IPS-20b (cell line): ENCODE data around the gene HIF1A.
"Not testable (repeated sequence)": the region's sequence is repeated elsewhere in the genome, so short reads cannot be mapped to it uniquely, and the experiment has no call there.

Experiments used
- H3K27ac ChIP-seq: one replicate; pipeline ENCODE4 v1.5.1; 2013; ENCODE audit warnings: low read length
- H3K27me3 ChIP-seq: 2 replicates; pipeline ENCODE4 v1.6.1; 2013; ENCODE audit warnings: mild to moderate bottlenecking, low read length, inconsistent platforms; ENCODE audit not compliant: insufficient read depth
- H3K36me3 ChIP-seq: 2 replicates; pipeline ENCODE4 v1.6.1; 2013; ENCODE audit warnings: low read depth, mild to moderate bottlenecking, inconsistent platforms, low read length, moderate library complexity; ENCODE audit not compliant: insufficient read depth
- H3K4me1 ChIP-seq: 2 replicates; pipeline ENCODE4 v1.6.1; 2013; ENCODE audit warnings: mild to moderate bottlenecking, control low read depth, inconsistent platforms, low read length, moderate library complexity; ENCODE audit not compliant: insufficient read depth
- H3K4me3 ChIP-seq: 2 replicates; pipeline ENCODE4 v1.5.1; 2013; ENCODE audit warnings: mild to moderate bottlenecking, low read length, inconsistent platforms
- H3K9ac ChIP-seq: 2 replicates; pipeline ENCODE4 v1.6.1; 2013; ENCODE audit warnings: low read depth, mild to moderate bottlenecking, inconsistent platforms, low read length, moderate library complexity
- H3K9me3 ChIP-seq: 2 replicates; pipeline ENCODE4 v1.6.1; 2013; ENCODE audit warnings: mild to moderate bottlenecking, low read depth, low read length, inconsistent platforms; ENCODE audit not compliant: insufficient read depth

The HIF1A gene

GRCh38 chr14:61699027-61699426 lies 3.7 kb downstream of the HIF1A start:
- Histone ChIP-seq H3K27me3 (no peaks in the 10 kb centered on the region), H3K4me1 (peaks cover 32% of the 10 kb centered on the region), H3K4me3 (peak overlapping the region; percentile 95), H3K27ac (no peak overlapping the region), H3K9me3 (no peaks in the 10 kb centered on the region), H3K36me3 (no peaks in the 10 kb centered on the region; the same call in 1 of the 2 replicates), H3K9ac (peak overlapping the region; percentile 99; the same call in 1 of the 2 replicates)

GRCh38 chr14:61700104-61700886 lies 5.0 kb downstream of the HIF1A start:
- Histone ChIP-seq H3K4me3 (peak overlapping the region; percentile 28), H3K9me3 (no peaks in the 10 kb centered on the region), H3K9ac (no peak overlapping the region), H3K4me1 (peaks cover 24% of the 10 kb centered on the region), H3K27ac (no peak overlapping the region), H3K36me3 (no peaks in the 10 kb centered on the region; the same call in 1 of the 2 replicates), H3K27me3 (no peaks in the 10 kb centered on the region)

- Histone ChIP-seq H3K27me3 (no peaks in the 10 kb centered on the region), H3K36me3 (no peaks in the 10 kb centered on the region), H3K4me1 (peaks cover 24% of the 10 kb centered on the region), H3K9me3 (no peaks in the 10 kb centered on the region), H3K27ac (no peak overlapping the region), H3K4me3 (no peak overlapping the region), H3K9ac (no peak overlapping the region)
These were observed 6.6 kb downstream of the HIF1A start for GRCh38 chr14:61701946-61702345.

GRCh38 chr14:61703342-61704129 lies 8.2 kb downstream of the HIF1A start:
- H3K27me3 ChIP-seq = no peaks in the 10 kb centered on the region
- H3K4me3 ChIP-seq = no peak overlapping the region
- no peak overlapping the region for H3K9ac ChIP-seq
- no peaks in the 10 kb centered on the region for H3K36me3 ChIP-seq
- H3K27ac ChIP-seq = no peak overlapping the region
- H3K4me1 ChIP-seq = peaks cover 19% of the 10 kb centered on the region
- H3K9me3 ChIP-seq = no peaks in the 10 kb centered on the region

- Histone ChIP-seq H3K4me3 (no peak overlapping the region), H3K9me3 (no peaks in the 10 kb centered on the region), H3K36me3 (no peaks in the 10 kb centered on the region), H3K27me3 (no peaks in the 10 kb centered on the region), H3K27ac (no peak overlapping the region), H3K4me1 (peaks cover 12% of the 10 kb centered on the region; the same call in 1 of the 2 replicates), H3K9ac (no peak overlapping the region)
These were observed 9.2 kb downstream of the HIF1A start for GRCh38 chr14:61704554-61704953.

- Histone ChIP-seq H3K27ac (no peak overlapping the region), H3K4me1 (peaks cover 14% of the 10 kb centered on the region; the same call in 1 of the 2 replicates), H3K36me3 (no peaks in the 10 kb centered on the region), H3K9ac (no peak overlapping the region), H3K9me3 (no peaks in the 10 kb centered on the region), H3K27me3 (no peaks in the 10 kb centered on the region), H3K4me3 (no peak overlapping the region)
These were observed 9.7 kb downstream of the HIF1A start for GRCh38 chr14:61705017-61705416.

GRCh38 chr14:61706096-61706690 lies 10.9 kb downstream of the HIF1A start:
- no peak overlapping the region for H3K9ac ChIP-seq
- H3K4me3 ChIP-seq = no peak overlapping the region
- H3K27me3 ChIP-seq = no peaks in the 10 kb centered on the region
- peaks cover 13% of the 10 kb centered on the region; the same call in 1 of the 2 replicates for H3K4me1 ChIP-seq
- H3K9me3 ChIP-seq = no peaks in the 10 kb centered on the region
- no peak overlapping the region for H3K27ac ChIP-seq
- no peaks in the 10 kb centered on the region for H3K36me3 ChIP-seq

- H3K4me1 ChIP-seq = peaks cover 27% of the 10 kb centered on the region
- H3K36me3 ChIP-seq, H3K27ac ChIP-seq: not testable (repeated sequence)
These were observed 12.5 kb downstream of the HIF1A start for GRCh38 chr14:61707774-61708173.

GRCh38 chr14:61708693-61709092 lies 13.4 kb downstream of the HIF1A start:
- H3K9me3 ChIP-seq, H3K9ac ChIP-seq, H3K27ac ChIP-seq, H3K4me3 ChIP-seq, H3K36me3 ChIP-seq, H3K27me3 ChIP-seq: not testable (repeated sequence)
- peaks cover 33% of the 10 kb centered on the region for H3K4me1 ChIP-seq

More at GRCh38 chr14:61707774-61708173, 12.5 kb downstream of the HIF1A start:
- H3K9me3 ChIP-seq, H3K4me3 ChIP-seq, H3K27me3 ChIP-seq, H3K9ac ChIP-seq: not testable (repeated sequence)

- Histone ChIP-seq H3K9me3 (no peaks in the 10 kb centered on the region), H3K27me3 (no peaks in the 10 kb centered on the region), H3K27ac (no peak overlapping the region), H3K36me3 (no peaks in the 10 kb centered on the region), H3K9ac (no peak overlapping the region), H3K4me1 (peaks cover 36% of the 10 kb centered on the region), H3K4me3 (no peak overlapping the region)
These were observed 15.8 kb downstream of the HIF1A start for GRCh38 chr14:61710853-61711817.

- Histone ChIP-seq H3K36me3 (no peaks in the 10 kb centered on the region), H3K27me3 (no peaks in the 10 kb centered on the region), H3K9me3 (no peaks in the 10 kb centered on the region), H3K27ac (no peak overlapping the region), H3K9ac (no peak overlapping the region), H3K4me3 (no peak overlapping the region), H3K4me1 (peaks cover 40% of the 10 kb centered on the region)
These were observed 16.8 kb downstream of the HIF1A start for GRCh38 chr14:61712137-61712536.
